Right lobe of liver (tissue), 4 donors: ENCODE measurements around the gene TMEM18.

Experiments
- CTCF ChIP-seq, 4 donors: fragments of 200-600 bp in 3 of 4; fragments of 450-650 bp in 1 of 4; IDR thresholded peaks; one replicate each; pipeline versions ENCODE4 v1.5.1 to v1.8.0; 2016 to 2022; ENCODE audit warnings: antibody characterized with exemption in 4 of 4, mild to moderate bottlenecking in 2 of 4
- POLR2A ChIP-seq: fragments of 450-650 bp; IDR thresholded peaks from one replicate; pipeline ENCODE4 v1.6.1; 2017; ENCODE audit warnings: antibody characterized with exemption, mild to moderate bottlenecking
- donor health status: DM: no; HTN: no; CAD: no.
- donor health status: DM: no; HTN: no; CAD: no.
- donor health status: DM: no; HTN: yes; CAD: no.

GRCh38 chr2:691821-692761 lies 14.9 kb upstream of the TMEM18 start:
- no peak for TF ChIP-seq CTCF (IDR thresholded peaks at IDR 0.05)
- no peak for TF ChIP-seq POLR2A
